H1 (cell line): ENCODE results near the gene PTH2R. TPM values are rescaled to one million over a fixed set of nuclear protein-coding genes. Genes with fewer than 3 reads are reported as not detected.
A peak's percentile ranks its signal among the peaks of the same experiment; 100 is the strongest.

Experiments
- CTCF ChIA-PET: fragments of 300-600 bp; sonication (Branson Sonifier 250); formaldehyde crosslinking; loops from one replicate; lab custom pipeline; 2021; ENCODE audit not compliant: partially characterized antibody; lab: Charles Lee
- POLR2A ChIA-PET: fragments of 300-600 bp; sonication (Branson Sonifier 250); formaldehyde crosslinking; loops from one replicate; lab custom pipeline; 2021; ENCODE audit warnings: inconsistent platforms; ENCODE audit not compliant: partially characterized antibody; lab: Charles Lee
- DNase-seq, 2 experiments: peaks; one replicate each; pipeline versions ENCODE4 v3.0.0 to v3.0.0-alpha.2; 2010 to 2022; ENCODE audit warnings: low spot score in 2 of 2, low read depth in 1 of 2, mixed read lengths in 1 of 2
- FAIRE-seq: peaks from 2 replicates; lab custom pipeline; 2011; peaks lifted over from hg19 to GRCh38; lab: Jason Lieb, UNC
- H2AFZ ChIP-seq: 2 replicates; pipeline ENCODE4 v1.8.1; 2012; ENCODE audit warnings: low read length, inconsistent platforms
- H2AK5ac ChIP-seq: 2 replicates; pipeline ENCODE4 v1.6.1; 2013; ENCODE audit warnings: low read depth, low read length
- H2BK120ac ChIP-seq: replicated peaks from 2 replicates; pipeline ENCODE3; 2013; ENCODE audit warnings: low read depth, low read length, inconsistent platforms
- H2BK12ac ChIP-seq: 2 replicates; pipeline ENCODE4 v1.6.1; 2013; ENCODE audit warnings: low read depth, low read length
- H2BK15ac ChIP-seq: 2 replicates; pipeline ENCODE4 v1.6.1; 2013; ENCODE audit warnings: low read length
- H2BK20ac ChIP-seq: 2 replicates; pipeline ENCODE4 v1.6.1; 2013; ENCODE audit warnings: low read length
- H2BK5ac ChIP-seq: 2 replicates; pipeline ENCODE4 v1.6.1; 2013; ENCODE audit warnings: low read depth, low read length
- H3K14ac ChIP-seq: 2 replicates; pipeline ENCODE4 v1.6.1; 2013; ENCODE audit warnings: inconsistent platforms; ENCODE audit not compliant: insufficient read length
- H3K18ac ChIP-seq: 2 replicates; pipeline ENCODE4 v1.6.1; 2013; ENCODE audit warnings: low read length; ENCODE audit errors: extremely low read depth
- H3K23ac ChIP-seq: 2 replicates; pipeline ENCODE4 v1.6.1; 2013; ENCODE audit warnings: inconsistent platforms; ENCODE audit not compliant: insufficient read length
- H3K23me2 ChIP-seq: 2 replicates; pipeline ENCODE4 v1.6.1; 2013; ENCODE audit warnings: low read depth, low read length
- H3K27ac ChIP-seq: 2 replicates; pipeline ENCODE4 v1.6.1; 2011; ENCODE audit warnings: low read depth, low read length, inconsistent platforms
- H3K27me3 ChIP-seq, 4 experiments: replicated peaks in 1 of 4; 1 replicate in 1 of 4; 2 replicates in 3 of 4; pipeline versions ENCODE4 v1.6.1 to v1.8.1; 2011 to 2013; ENCODE audit warnings: low read length in 3 of 4, mild to moderate bottlenecking in 3 of 4, inconsistent platforms in 2 of 4, mixed read lengths in 2 of 4, moderate library complexity in 1 of 4; ENCODE audit not compliant: control insufficient read depth in 3 of 4, insufficient read depth in 3 of 4; ENCODE audit errors: extremely low read depth in 1 of 4
- H3K36me3 ChIP-seq, 4 experiments: 2 replicates each; pipeline versions ENCODE4 v1.6.1 to v1.8.1; 2011 to 2013; ENCODE audit warnings: mild to moderate bottlenecking in 4 of 4, low read length in 3 of 4, moderate library complexity in 2 of 4, control low read depth in 1 of 4, inconsistent platforms in 1 of 4; ENCODE audit not compliant: insufficient read depth in 4 of 4, control insufficient read depth in 2 of 4
- H3K4ac ChIP-seq: replicated peaks from 2 replicates; pipeline ENCODE3; 2013; ENCODE audit warnings: low read length, low read depth, mixed read lengths, inconsistent platforms; ENCODE audit not compliant: insufficient read length
- H3K4me1 ChIP-seq, 4 experiments: replicated peaks in 1 of 4; 1 replicate in 1 of 4; 2 replicates in 3 of 4; pipeline versions ENCODE4 v1.6.1 to v1.8.1; 2011 to 2013; ENCODE audit warnings: low read length in 3 of 4, inconsistent platforms in 2 of 4, mixed read lengths in 1 of 4; ENCODE audit not compliant: insufficient read depth in 4 of 4, control insufficient read depth in 3 of 4
- H3K4me2 ChIP-seq, 2 experiments: 2 replicates each; pipeline versions ENCODE4 v1.6.1 to v1.8.1; 2011 to 2013; ENCODE audit warnings: low read depth in 2 of 2, low read length in 2 of 2, control low read depth in 1 of 2, inconsistent platforms in 1 of 2, mild to moderate bottlenecking in 1 of 2; ENCODE audit not compliant: insufficient read depth in 1 of 2
- H3K4me3 ChIP-seq, 4 experiments: fragments of 200-600, 300-600 bp in 1 of 4; sonication (generic), shearing (Covaris generic), sonication (Bioruptor Twin) in 1 of 4; 2 replicates each; pipeline versions ENCODE4 v1.5.1 to v1.8.1; 2011 to 2016; ENCODE audit warnings: low read length in 4 of 4, low read depth in 3 of 4, control low read depth in 2 of 4, inconsistent platforms in 2 of 4, mild to moderate bottlenecking in 2 of 4, mixed read lengths in 1 of 4, moderate library complexity in 1 of 4; ENCODE audit not compliant: insufficient read depth in 2 of 4; ENCODE audit errors: extremely low read depth in 1 of 4
- H3K56ac ChIP-seq: replicated peaks from 2 replicates; pipeline ENCODE3; 2013; ENCODE audit warnings: low read depth, mild to moderate bottlenecking, mixed read lengths, low read length, inconsistent platforms; ENCODE audit not compliant: insufficient read length
- H3K79me1 ChIP-seq: 2 replicates; pipeline ENCODE4 v1.6.1; 2013; ENCODE audit warnings: low read depth, low read length, control low read depth
- H3K79me2 ChIP-seq, 2 experiments: 2 replicates each; pipeline versions ENCODE4 v1.6.1 to v1.8.1; 2012 to 2013; ENCODE audit warnings: low read length in 2 of 2, mild to moderate bottlenecking in 2 of 2, inconsistent platforms in 1 of 2; ENCODE audit not compliant: insufficient read depth in 2 of 2, control insufficient read depth in 1 of 2
- H3K9ac ChIP-seq, 4 experiments: replicated peaks in 1 of 4; 1 replicate in 1 of 4; 2 replicates in 3 of 4; pipeline versions ENCODE4 v1.6.1 to v1.8.1; 2011 to 2013; ENCODE audit warnings: low read depth in 3 of 4, low read length in 3 of 4, control low read depth in 2 of 4, mild to moderate bottlenecking in 2 of 4, moderate library complexity in 2 of 4, inconsistent platforms in 1 of 4; ENCODE audit errors: extremely low read depth in 1 of 4
- H3K9me3 ChIP-seq, 2 experiments: 2 replicates each; pipeline versions ENCODE4 v1.6.1 to v1.8.1; 2012 to 2013; ENCODE audit warnings: mild to moderate bottlenecking in 2 of 2, moderate library complexity in 2 of 2, control low read depth in 1 of 2, inconsistent platforms in 1 of 2, low read depth in 1 of 2, low read length in 1 of 2, mixed read lengths in 1 of 2; ENCODE audit not compliant: insufficient read depth in 2 of 2
- H4K20me1 ChIP-seq, 2 experiments: replicated peaks in 1 of 2; 2 replicates each; pipeline versions ENCODE3 to v1.8.1; 2011 to 2013; ENCODE audit warnings: inconsistent platforms in 2 of 2, low read length in 2 of 2, mild to moderate bottlenecking in 1 of 2; ENCODE audit not compliant: insufficient read depth in 2 of 2, control insufficient read depth in 1 of 2
- H4K5ac ChIP-seq: 2 replicates; pipeline ENCODE4 v1.6.1; 2013; ENCODE audit warnings: low read length, low read depth, mixed read lengths, inconsistent platforms; ENCODE audit not compliant: insufficient read length
- H4K8ac ChIP-seq: 2 replicates; pipeline ENCODE4 v1.8.0; 2013; ENCODE audit warnings: mild to moderate bottlenecking, moderate library complexity, low read length, inconsistent platforms; ENCODE audit not compliant: insufficient read depth; ENCODE audit errors: extremely low read depth
- H4K91ac ChIP-seq: replicated peaks from 2 replicates; pipeline ENCODE3; 2013; ENCODE audit warnings: low read length, mixed read lengths, inconsistent platforms; ENCODE audit not compliant: insufficient read length
- BCL11A ChIP-seq, 2 experiments: IDR thresholded peaks; one replicate each; pipeline ENCODE4 v1.6.1; 2011; ENCODE audit warnings: low read depth in 2 of 2, low read length in 2 of 2, mild to moderate bottlenecking in 2 of 2
- CHD1 ChIP-seq: IDR thresholded peaks from 2 replicates; pipeline ENCODE4 v1.6.1; 2012; ENCODE audit warnings: low read depth, low read length, improper control_type of control experiment
- CHD2 ChIP-seq: IDR thresholded peaks from 2 replicates; pipeline ENCODE4 v1.6.1; 2012; ENCODE audit warnings: low read length, improper control_type of control experiment
- CREB1 ChIP-seq: IDR thresholded peaks from 2 replicates; pipeline ENCODE4 v1.6.1; 2012; ENCODE audit warnings: inconsistent platforms
- GTF2F1 ChIP-seq: IDR thresholded peaks from 2 replicates; pipeline ENCODE4 v1.6.1; 2012; ENCODE audit warnings: low read depth, low read length, improper control_type of control experiment, borderline replicate concordance
- HDAC6 ChIP-seq: IDR thresholded peaks from one replicate; pipeline ENCODE4 v1.7.1; 2012; ENCODE audit warnings: low read depth, mild to moderate bottlenecking, inconsistent platforms, low read length, moderate library complexity
- JUN ChIP-seq: IDR thresholded peaks from 2 replicates; pipeline ENCODE4 v1.6.1; 2011; ENCODE audit warnings: low read depth, mild to moderate bottlenecking, improper control_type of control experiment, low read length
- RNF2 ChIP-seq: fragments of 200-900, 300-1000 bp; sonication (generic); IDR thresholded peaks from 2 replicates; pipeline ENCODE4 v1.7.1; 2016; ENCODE audit warnings: borderline replicate concordance, low read depth, mild to moderate bottlenecking, antibody characterized with exemption, low read length; ENCODE audit not compliant: poor library complexity, severe bottlenecking; ENCODE audit errors: missing control alignments
- SIRT6 ChIP-seq: IDR thresholded peaks from one replicate; pipeline ENCODE4 v1.7.1; 2012; ENCODE audit warnings: low read length, inconsistent platforms
- SRF ChIP-seq: IDR thresholded peaks from 2 replicates; pipeline ENCODE4 v1.6.1; 2011; ENCODE audit warnings: mild to moderate bottlenecking, low read depth, low read length, moderate library complexity
- WGBS, 2 experiments: shearing (Covaris generic) in 1 of 2; methylation state at CpG; one replicate each; pipeline versions ENCODE4 v1.1.6 to v1.1.7; 2013 to 2015; ENCODE audit warnings: low lambda C conversion rate in 2 of 2, mixed read lengths in 2 of 2, inconsistent platforms in 1 of 2, low coverage in 1 of 2, missing lambda C conversion rate in 1 of 2; ENCODE audit not compliant: insufficient replicate concordance in 2 of 2, insufficient coverage in 1 of 2, insufficient read length in 1 of 2; ENCODE audit errors: extremely low coverage in 1 of 2, missing lambda C conversion rate in 1 of 2; 5-methylcytosine and 5-hydroxymethylcytosine counted together
- polyA plus RNA-seq, 7 experiments: library from polyadenylated mRNA; depleted of rRNA in 3 of 7; stranded (reverse) in 5 of 7; unstranded in 2 of 7; fragments of >200 nt in 5 of 7; fragments of 200-250 nt in 2 of 7; gene quantifications; 1 replicate in 5 of 7; 2 replicates in 1 of 7; 4 replicates in 1 of 7; pipeline versions ENCODE4 v1.2.1 to v1.2.3, GENCODE V29; 2011 to 2013; ENCODE audit warnings: missing spikeins in 2 of 7, mixed read lengths in 2 of 7
- total RNA-seq: library from RNA; stranded (reverse); fragmentation: NEBNext Ultra II Directional; extraction: Animal tissue kit (Norgen Biotek cat#: 25700); gene quantifications from 2 replicates; pipeline ENCODE4 v1.2.1, GENCODE V29; 2021
- TF ChIP-seq, protein P1 (sequence below): IDR thresholded peaks from 2 replicates; pipeline ENCODE4 v1.6.1; 2011; ENCODE audit warnings: low read length, improper control_type of control experiment
- TF ChIP-seq, protein P2 (sequence below): IDR thresholded peaks from 2 replicates; pipeline ENCODE4 v1.6.1; 2012; ENCODE audit warnings: inconsistent platforms

PTH2R gene
- total and polyA plus RNA-seq, 2 of the 8 experiments (the other 6 are each of a cell fraction or from before 2014, with no cell fraction given): 0.19 to 0.38 TPM

DNA sequence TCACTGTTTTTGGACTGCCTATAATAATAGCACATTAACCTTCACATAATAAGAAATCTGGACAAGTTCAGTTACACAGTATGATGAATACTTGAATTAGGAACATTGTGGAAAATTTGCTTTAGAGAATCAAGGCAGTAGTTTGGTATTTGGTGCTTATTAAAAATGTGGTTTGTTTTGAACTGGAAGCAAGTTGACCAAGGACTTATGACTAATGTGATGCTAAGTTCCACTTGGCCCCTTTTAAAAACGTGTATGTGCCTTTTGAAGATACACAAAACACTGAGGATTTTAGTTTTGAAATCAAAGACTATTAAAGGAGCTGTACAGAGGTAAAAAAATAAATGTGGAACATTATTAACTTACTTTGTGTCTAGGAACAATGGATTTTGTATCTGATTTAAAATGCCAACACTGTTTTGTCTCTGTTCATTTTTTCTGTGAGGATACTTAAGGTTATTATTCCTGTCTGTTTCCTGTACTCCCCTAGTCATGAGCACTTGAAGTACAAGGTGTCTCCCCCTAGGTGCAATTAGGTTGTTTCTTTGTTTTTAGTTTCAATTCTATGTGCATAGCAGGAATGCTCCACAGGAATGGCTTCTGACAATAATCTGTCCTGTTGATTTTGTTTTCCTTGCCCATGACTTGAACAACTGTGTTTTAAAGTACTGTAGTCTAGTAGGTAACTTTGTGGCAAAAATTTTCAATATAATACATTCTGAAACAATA lies 49.6 kb upstream of the PTH2R start:
- H3K27ac ChIP-seq: no peak overlapping the region
- TF ChIP-seq GTF2F1 (no peak), SRF (no peak), SIRT6 (no peak), RNF2 (no peak), JUN (no peak), CREB1 (no peak), CHD2 (no peak), HDAC6 (no peak), CHD1 (no peak), BCL11A (IDR thresholded peaks at IDR 0.05; ENCODE audit: low read depth in 2 of 2, low read length in 2 of 2) (no peak)
- TF ChIP-seq, protein P1, sequence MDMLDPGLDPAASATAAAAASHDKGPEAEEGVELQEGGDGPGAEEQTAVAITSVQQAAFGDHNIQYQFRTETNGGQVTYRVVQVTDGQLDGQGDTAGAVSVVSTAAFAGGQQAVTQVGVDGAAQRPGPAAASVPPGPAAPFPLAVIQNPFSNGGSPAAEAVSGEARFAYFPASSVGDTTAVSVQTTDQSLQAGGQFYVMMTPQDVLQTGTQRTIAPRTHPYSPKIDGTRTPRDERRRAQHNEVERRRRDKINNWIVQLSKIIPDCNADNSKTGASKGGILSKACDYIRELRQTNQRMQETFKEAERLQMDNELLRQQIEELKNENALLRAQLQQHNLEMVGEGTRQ: no peak
- TF ChIP-seq, protein P2, sequence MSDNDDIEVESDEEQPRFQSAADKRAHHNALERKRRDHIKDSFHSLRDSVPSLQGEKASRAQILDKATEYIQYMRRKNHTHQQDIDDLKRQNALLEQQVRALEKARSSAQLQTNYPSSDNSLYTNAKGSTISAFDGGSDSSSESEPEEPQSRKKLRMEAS: no peak

More for the DNA sequence above, 49.6 kb upstream of the PTH2R start:
- CTCF ChIA-PET: interaction anchor here (0.9 kb wide), 1 partner anchor 103 kb away, joined by 3 read pairs; no protein-coding TSS in a partner anchor
- Histone ChIP-seq H3K23me2 (no peaks in the 10 kb centered on the region), H4K20me1 (no peaks in the 10 kb centered on the region), H2BK120ac (no peak overlapping the region), H3K9me3 (no peaks in the 10 kb centered on the region; a peak in 1 of 4 replicates), H2AK5ac (no peak overlapping the region), H3K23ac (no peak overlapping the region), H2BK5ac (no peak overlapping the region), H3K79me1 (no peaks in the 10 kb centered on the region), H4K5ac (no peak overlapping the region), H2BK12ac (no peak overlapping the region), H3K56ac (no peak overlapping the region), H2AFZ (no peak overlapping the region), H4K8ac (no peak overlapping the region), H3K14ac (no peak overlapping the region), H3K36me3 (peaks cover 5 to 38% (median 25%) of the 10 kb centered on the region in 4 experiments), H3K18ac (no peak overlapping the region), H3K4me1 (no peaks in the 10 kb centered on the region; a peak in 1 of 7 replicates), H3K27me3 (no peaks in the 10 kb centered on the region), H2BK15ac (no peak overlapping the region), H3K4me2 (no peak overlapping the region), H2BK20ac (no peak overlapping the region), H3K9ac (no peak overlapping the region), H4K91ac (no peak overlapping the region), H3K79me2 (no peaks in the 10 kb centered on the region), H3K4ac (no peak overlapping the region), H3K4me3 (no peak overlapping the region)
- no peak for DNase-seq
- FAIRE-seq: peak; percentile 13
- POLR2A ChIA-PET: no interaction called here
- 29% methylated on average over 1 of the region's 1 CpG; no CpG with 5 or more reads in 1 of the 2 experiments for WGBS, 2 experiments
